Smooth muscle cell (in vitro differentiated cells): ENCODE data around the gene CFAP251. TPM values are rescaled to one million over a fixed set of nuclear protein-coding genes. Genes with fewer than 3 reads are reported as not detected.
"Not testable (repeated sequence)": the region's sequence is repeated elsewhere in the genome, so short reads cannot be mapped to it uniquely, and the experiment has no call there.

ENCODE experiments used
- DNase-seq: peaks from one replicate; lab custom pipeline; 2025; ENCODE audit not compliant: unreplicated experiment; lab: John Stamatoyannopoulos, UW
- H2AFZ ChIP-seq: fragments of 200-600 bp; sonication (generic); 2 replicates; pipeline ENCODE4 v1.6.0; 2016; ENCODE audit warnings: antibody characterized with exemption, low read depth, mild to moderate bottlenecking
- H3F3A ChIP-seq: fragments of 200-600 bp; sonication (generic); 2 replicates; pipeline ENCODE4 v1.6.0; 2017; ENCODE audit warnings: antibody characterized with exemption, low read depth
- H3K27ac ChIP-seq: fragments of 200-600 bp; sonication (generic); 2 replicates; pipeline ENCODE4 v1.5.1; 2016; ENCODE audit warnings: low read depth, mild to moderate bottlenecking
- H3K27me3 ChIP-seq: fragments of 200-600 bp; sonication (generic); 2 replicates; pipeline ENCODE4 v1.6.1; 2016; ENCODE audit warnings: low read depth, mild to moderate bottlenecking
- H3K36me3 ChIP-seq: fragments of 200-600 bp; sonication (generic); 2 replicates; pipeline ENCODE4 v1.5.1; 2016; ENCODE audit warnings: low read depth
- H3K4me1 ChIP-seq: fragments of 200-600 bp; sonication (generic); 2 replicates; pipeline ENCODE4 v1.5.1; 2016; ENCODE audit warnings: low read depth
- H3K4me2 ChIP-seq: fragments of 200-600 bp; sonication (generic); 2 replicates; pipeline ENCODE4 v1.6.0; 2016; ENCODE audit warnings: mild to moderate bottlenecking
- H3K4me3 ChIP-seq: fragments of 200-600 bp; sonication (generic); 2 replicates; pipeline ENCODE4 v1.5.1; 2016; ENCODE audit warnings: mild to moderate bottlenecking
- H3K79me2 ChIP-seq: fragments of 200-600 bp; sonication (generic); 2 replicates; pipeline ENCODE4 v1.6.0; 2016; ENCODE audit warnings: low read depth, mild to moderate bottlenecking
- H3K9ac ChIP-seq: fragments of 200-600 bp; sonication (generic); 2 replicates; pipeline ENCODE4 v1.6.0; 2016; ENCODE audit warnings: low read depth
- H3K9me3 ChIP-seq: fragments of 200-600 bp; sonication (generic); replicated peaks from 2 replicates; pipeline ENCODE4 v1.5.1; 2016; ENCODE audit warnings: low read depth
- H4K20me1 ChIP-seq: fragments of 200-600 bp; sonication (generic); 2 replicates; pipeline ENCODE4 v1.6.0; 2016; ENCODE audit warnings: low read depth
- WGBS: methylation state at CpG from one replicate; pipeline ENCODE4 v1.1.7; 2016; ENCODE audit warnings: low lambda C conversion rate; 5-methylcytosine and 5-hydroxymethylcytosine counted together
- polyA plus RNA-seq: library from polyadenylated mRNA; unstranded; fragments of >200 nt; fragmentation: Nextera tagmentation; extraction: Ambion mirVana; gene quantifications from 2 replicates; pipeline ENCODE4 v1.2.1, GENCODE V29; 2016
- total RNA-seq: library from RNA; depleted of rRNA; stranded (reverse); fragments of >200 nt; gene quantifications from 2 replicates; pipeline ENCODE4 v1.2.3, GENCODE V29; 2014
- TF ChIP-seq, protein P1 (sequence below): fragments of 200-600 bp; sonication (generic); IDR thresholded peaks from 2 replicates; pipeline ENCODE4 v1.5.1; 2017; ENCODE audit warnings: borderline replicate concordance, mild to moderate bottlenecking, antibody characterized with exemption; ENCODE audit not compliant: insufficient read depth, poor library complexity, severe bottlenecking

Gene CFAP251
- total and polyA plus RNA-seq, 2 experiments from 2014 or later: 1.2 to 5.0 TPM

GRCh38 chr12:121889274-121889624, 29.1 kb upstream of the CFAP251 start:
- Histone ChIP-seq H3K27ac (peak overlapping the region; percentile 88), H4K20me1 (peaks cover 28% of the 10 kb centered on the region), H2AFZ (peak overlapping the region; percentile 83), H3K9ac (peak overlapping the region; percentile 88), H3K36me3 (no peaks in the 10 kb centered on the region), H3K27me3 (no peaks in the 10 kb centered on the region), H3K4me3 (peak overlapping the region; percentile 80), H3K4me1 (peaks cover 8% of the 10 kb centered on the region), H3K79me2 (peaks cover 44% of the 10 kb centered on the region), H3F3A (peaks cover 4% of the 10 kb centered on the region), H3K4me2 (peak overlapping the region; percentile 89), H3K9me3 (no peaks in the 10 kb centered on the region)
- 14% methylated on average over 7 of the region's 7 CpGs for WGBS
- TF ChIP-seq, protein P1, sequence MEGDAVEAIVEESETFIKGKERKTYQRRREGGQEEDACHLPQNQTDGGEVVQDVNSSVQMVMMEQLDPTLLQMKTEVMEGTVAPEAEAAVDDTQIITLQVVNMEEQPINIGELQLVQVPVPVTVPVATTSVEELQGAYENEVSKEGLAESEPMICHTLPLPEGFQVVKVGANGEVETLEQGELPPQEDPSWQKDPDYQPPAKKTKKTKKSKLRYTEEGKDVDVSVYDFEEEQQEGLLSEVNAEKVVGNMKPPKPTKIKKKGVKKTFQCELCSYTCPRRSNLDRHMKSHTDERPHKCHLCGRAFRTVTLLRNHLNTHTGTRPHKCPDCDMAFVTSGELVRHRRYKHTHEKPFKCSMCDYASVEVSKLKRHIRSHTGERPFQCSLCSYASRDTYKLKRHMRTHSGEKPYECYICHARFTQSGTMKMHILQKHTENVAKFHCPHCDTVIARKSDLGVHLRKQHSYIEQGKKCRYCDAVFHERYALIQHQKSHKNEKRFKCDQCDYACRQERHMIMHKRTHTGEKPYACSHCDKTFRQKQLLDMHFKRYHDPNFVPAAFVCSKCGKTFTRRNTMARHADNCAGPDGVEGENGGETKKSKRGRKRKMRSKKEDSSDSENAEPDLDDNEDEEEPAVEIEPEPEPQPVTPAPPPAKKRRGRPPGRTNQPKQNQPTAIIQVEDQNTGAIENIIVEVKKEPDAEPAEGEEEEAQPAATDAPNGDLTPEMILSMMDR: no peak
- no peak for DNase-seq

DNA sequence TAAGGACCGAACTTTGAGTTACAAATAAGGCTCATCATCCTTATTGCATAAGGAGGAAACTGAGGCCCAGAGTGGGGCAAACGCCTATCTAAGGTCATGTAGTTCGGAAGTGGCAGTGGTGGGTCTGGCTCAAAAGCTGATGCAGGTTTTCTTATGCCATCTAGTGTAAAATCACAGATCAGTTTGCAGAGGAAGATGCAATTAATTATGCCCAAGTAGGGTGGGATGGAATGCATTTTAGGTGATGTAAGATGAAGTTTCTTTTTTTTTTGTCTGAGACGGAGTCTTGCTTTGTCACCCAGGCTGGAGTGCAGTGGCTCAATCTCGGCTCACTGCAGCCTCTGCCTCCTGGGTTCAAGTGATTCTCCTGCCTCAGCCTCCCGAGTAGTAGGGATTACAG, 28.7 kb upstream of the CFAP251 start:
- peak overlapping the region; percentile 88 for H3K9ac ChIP-seq
- H3F3A ChIP-seq, H3K36me3 ChIP-seq, H3K9me3 ChIP-seq, H3K27me3 ChIP-seq, DNase-seq, H2AFZ ChIP-seq, H3K4me1 ChIP-seq: not testable (repeated sequence)
- H3K4me2 ChIP-seq: peak overlapping the region; percentile 89
- WGBS: 77% methylated on average over 6 of the region's 6 CpGs
- H4K20me1 ChIP-seq: peaks cover 32% of the 10 kb centered on the region
- H3K4me3 ChIP-seq: peak overlapping the region; percentile 80
- H3K79me2 ChIP-seq: peaks cover 48% of the 10 kb centered on the region
- H3K27ac ChIP-seq: peak overlapping the region; percentile 88

- Histone ChIP-seq H3F3A (peaks cover under 1% of the 10 kb centered on the region), H4K20me1 (peaks cover 50% of the 10 kb centered on the region), H3K9ac (no peak overlapping the region), H3K79me2 (peaks cover 54% of the 10 kb centered on the region), H3K4me1 (peaks cover 8% of the 10 kb centered on the region), H3K4me3 (no peak overlapping the region), H3K27ac (peak overlapping the region; percentile 2), H2AFZ (no peak overlapping the region), H3K36me3 (no peaks in the 10 kb centered on the region), H3K9me3 (no peaks in the 10 kb centered on the region), H3K27me3 (no peaks in the 10 kb centered on the region), H3K4me2 (no peak overlapping the region)
- TF ChIP-seq, protein P1: no peak
- DNase-seq: no peak
- WGBS: 84% methylated on average over 13 of the region's 13 CpGs
Observed at GRCh38 chr12:121892673-121893561, 25.5 kb upstream of the CFAP251 start.

- H2AFZ ChIP-seq: no peak overlapping the region
- peaks cover 8% of the 10 kb centered on the region for H3K4me1 ChIP-seq
- no peaks in the 10 kb centered on the region for H3K9me3 ChIP-seq
- H3K4me2 ChIP-seq: peak overlapping the region; percentile 31
- H3K79me2 ChIP-seq: peaks cover 54% of the 10 kb centered on the region
- H3K9ac ChIP-seq: no peak overlapping the region
- peak overlapping the region; percentile 61 for H3K27ac ChIP-seq
- 86% methylated on average over 1 of the region's 1 CpG for WGBS
- H3F3A ChIP-seq: no peaks in the 10 kb centered on the region
- no peak overlapping the region for H3K4me3 ChIP-seq
- no peak for DNase-seq
- H3K36me3 ChIP-seq: no peaks in the 10 kb centered on the region
- H3K27me3 ChIP-seq: no peaks in the 10 kb centered on the region
- H4K20me1 ChIP-seq: peaks cover 52% of the 10 kb centered on the region
- TF ChIP-seq, protein P1: no peak
Observed at GRCh38 chr12:121893961-121894460, 24.4 kb upstream of the CFAP251 start.
